Fibroblast of lung (primary cell): ENCODE results near the gene AMDHD2. TPM values are rescaled to one million over a fixed set of nuclear protein-coding genes. Genes with fewer than 3 reads are reported as not detected.
"Not testable (repeated sequence)": the region's sequence is repeated elsewhere in the genome, so short reads cannot be mapped to it uniquely, and the experiment has no call there.

ENCODE experiments used
- DNase-seq, 2 donors: peaks; one replicate each; pipeline versions ENCODE4 v3.0.0 to v3.0.0-alpha.2; 2010; ENCODE audit warnings: low read depth in 2 of 2
- H2AFZ ChIP-seq: 2 replicates; pipeline ENCODE4 v1.5.1; 2012; ENCODE audit warnings: low read length, control low read depth, inconsistent platforms
- H3K27ac ChIP-seq: 2 replicates; pipeline ENCODE4 v1.5.1; 2011; ENCODE audit warnings: low read length, control low read depth; ENCODE audit not compliant: insufficient read depth
- H3K27me3 ChIP-seq: 2 replicates; pipeline ENCODE4 v1.5.1; 2011; ENCODE audit warnings: mild to moderate bottlenecking, low read length; ENCODE audit not compliant: control insufficient read depth, insufficient read depth
- H3K36me3 ChIP-seq: 2 replicates; pipeline ENCODE4 v1.5.1; 2011; ENCODE audit warnings: low read length; ENCODE audit not compliant: control insufficient read depth, insufficient read depth
- H3K4me1 ChIP-seq: 2 replicates; pipeline ENCODE4 v1.5.1; 2011; ENCODE audit warnings: low read length; ENCODE audit not compliant: control insufficient read depth, insufficient read depth; ENCODE audit errors: extremely low read depth
- H3K4me2 ChIP-seq: 2 replicates; pipeline ENCODE4 v1.5.1; 2011; ENCODE audit warnings: low read length, control low read depth; ENCODE audit not compliant: insufficient read depth; ENCODE audit errors: extremely low read depth
- H3K4me3 ChIP-seq, 4 experiments: fragments of 200-600 bp in 1 of 4; sonication (generic) in 1 of 4; replicated peaks in 1 of 4; 2 replicates each; pipeline ENCODE4 v1.5.1; 2011 to 2016; ENCODE audit warnings: low read length in 4 of 4, low read depth in 3 of 4, mild to moderate bottlenecking in 3 of 4, control low read depth in 2 of 4, inconsistent platforms in 1 of 4, mixed read lengths in 1 of 4; ENCODE audit not compliant: insufficient read depth in 1 of 4; ENCODE audit errors: control extremely low read depth in 1 of 4
- H3K79me2 ChIP-seq: 2 replicates; pipeline ENCODE4 v1.5.1; 2012; ENCODE audit warnings: mild to moderate bottlenecking, low read length, inconsistent platforms; ENCODE audit not compliant: control insufficient read depth, insufficient read depth
- H3K9ac ChIP-seq: 2 replicates; pipeline ENCODE4 v1.5.1; 2011; ENCODE audit warnings: mild to moderate bottlenecking, low read length, control low read depth; ENCODE audit not compliant: insufficient read depth
- H3K9me3 ChIP-seq: 2 replicates; pipeline ENCODE4 v1.5.1; 2012; ENCODE audit warnings: low read depth, low read length; ENCODE audit not compliant: control insufficient read depth, insufficient read depth
- H4K20me1 ChIP-seq: 2 replicates; pipeline ENCODE4 v1.5.1; 2011; ENCODE audit warnings: low read length; ENCODE audit not compliant: control insufficient read depth, insufficient read depth; ENCODE audit errors: extremely low read depth
- CTCF ChIP-seq, 2 donors: IDR thresholded peaks in 1 of 2; conservative IDR thresholded peaks in 1 of 2; 1 replicate in 1 of 2; 2 replicates in 1 of 2; pipeline ENCODE4 v1.5.1; 2011 to 2012; ENCODE audit warnings: low read length in 2 of 2, control low read depth in 1 of 2, inconsistent platforms in 1 of 2, low read depth in 1 of 2, mild to moderate bottlenecking in 1 of 2
- polyA plus RNA-seq, 2 donors: library from polyadenylated mRNA; depleted of rRNA in 1 of 2; stranded (reverse) in 1 of 2; unstranded in 1 of 2; fragments of >200 nt; gene quantifications; 2 replicates each; pipeline ENCODE4 v1.2.1, GENCODE V29; 2011 to 2012; ENCODE audit warnings: missing spikeins in 1 of 2
- total RNA-seq: library from RNA; depleted of rRNA; stranded (reverse); fragments of >200 nt; gene quantifications from 2 replicates; pipeline ENCODE4 v1.2.1, GENCODE V29; 2014

AMDHD2 gene
- total and polyA plus RNA-seq, 2 donors (not counting 1 experiment from before 2014, with no cell fraction given), result 10.8 to 37.2 TPM

- H3K36me3 ChIP-seq, H3K27ac ChIP-seq, H3K79me2 ChIP-seq, H3K4me1 ChIP-seq, H4K20me1 ChIP-seq, H3K9me3 ChIP-seq, H3K4me2 ChIP-seq, H3K27me3 ChIP-seq, H3K9ac ChIP-seq, H3K4me3 ChIP-seq, H2AFZ ChIP-seq: not testable (repeated sequence)
- peak in 1 of 2 donors; percentile 41 for DNase-seq
- peak in 1 of 2 donors; percentile 15 for TF ChIP-seq CTCF (conservative IDR thresholded peaks at IDR 0.05 in 1 of 2, IDR thresholded peaks at IDR 0.05 in 1 of 2; ENCODE audit: low read depth in 1 of 2, low read length in 2 of 2)
Observed at GRCh38 chr16:2551420-2551889, 31.3 kb downstream of the AMDHD2 start.

GRCh38 chr16:2554709-2555425 is 34.7 kb downstream of the AMDHD2 start:
- H3K36me3 ChIP-seq, H3K4me2 ChIP-seq, DNase-seq, H3K4me1 ChIP-seq, H3K27ac ChIP-seq, H3K4me3 ChIP-seq, H4K20me1 ChIP-seq, H2AFZ ChIP-seq, H3K27me3 ChIP-seq, H3K9ac ChIP-seq, H3K9me3 ChIP-seq, H3K79me2 ChIP-seq: not testable (repeated sequence)

- not testable (repeated sequence) for H3K79me2 ChIP-seq, H2AFZ ChIP-seq, H3K27me3 ChIP-seq, H3K9ac ChIP-seq, H4K20me1 ChIP-seq, H3K36me3 ChIP-seq, H3K4me2 ChIP-seq, H3K4me1 ChIP-seq, DNase-seq, H3K9me3 ChIP-seq, H3K27ac ChIP-seq, H3K4me3 ChIP-seq
Observed at GRCh38 chr16:2557150-2557549, 37.0 kb downstream of the AMDHD2 start.

- not testable (repeated sequence) for H3K27ac ChIP-seq, H3K4me1 ChIP-seq, H3K27me3 ChIP-seq, H4K20me1 ChIP-seq, DNase-seq, H2AFZ ChIP-seq, H3K9ac ChIP-seq, H3K9me3 ChIP-seq, H3K36me3 ChIP-seq, H3K4me3 ChIP-seq, H3K4me2 ChIP-seq, H3K79me2 ChIP-seq
Observed at GRCh38 chr16:2560131-2560797, 40.1 kb downstream of the AMDHD2 start.
